HepG2 (cell line): Measurements from ENCODE around the gene TIMM44. TPM values are rescaled to one million over a fixed set of nuclear protein-coding genes. Genes with fewer than 3 reads are reported as not detected.

Experiments used
- ARNT2 ChIP-seq: sonication (generic); formaldehyde crosslinking; IDR thresholded peaks from 2 replicates; pipeline ENCODE4 v1.8.0; 2022; ENCODE audit warnings: mild to moderate bottlenecking, low read depth, missing genetic modification reagents, moderate library complexity
- DR1 ChIP-seq: sonication (generic); formaldehyde crosslinking; IDR thresholded peaks from 2 replicates; pipeline ENCODE4 v1.8.0; 2021; ENCODE audit warnings: mild to moderate bottlenecking, missing genetic modification reagents, inconsistent platforms
- GATAD1 ChIP-seq: IDR thresholded peaks from 2 replicates; pipeline ENCODE4 v1.6.1; 2016; ENCODE audit warnings: missing genetic modification reagents, missing compliant biosample characterization
- JUNB ChIP-seq: sonication (generic); formaldehyde crosslinking; IDR thresholded peaks from 2 replicates; pipeline ENCODE4 v1.8.0; 2022; ENCODE audit warnings: missing genetic modification reagents, mild to moderate bottlenecking, borderline replicate concordance
- NKX3-1 ChIP-seq: sonication (generic); formaldehyde crosslinking; IDR thresholded peaks from 2 replicates; pipeline ENCODE4 v1.5.0; 2020; ENCODE audit warnings: missing genetic modification reagents
- ONECUT2 ChIP-seq: sonication (generic); formaldehyde crosslinking; IDR thresholded peaks from 2 replicates; pipeline ENCODE4 v1.4.0; 2020; ENCODE audit warnings: missing genetic modification reagents
- RAD51 ChIP-seq: fragments of 450-650 bp; IDR thresholded peaks from 2 replicates; pipeline ENCODE4 v1.6.1; 2016; ENCODE audit warnings: borderline replicate concordance
- RFX5 ChIP-seq: IDR thresholded peaks from 2 replicates; pipeline ENCODE4 v1.6.1; 2011; ENCODE audit warnings: low read depth, low read length, improper control_type of control experiment
- SMARCC2 ChIP-seq: fragments of 450-650 bp; IDR thresholded peaks from 2 replicates; pipeline ENCODE4 v1.6.1; 2017; ENCODE audit warnings: antibody characterized with exemption, mild to moderate bottlenecking
- SRY ChIP-seq: sonication (generic); formaldehyde crosslinking; IDR thresholded peaks from 2 replicates; pipeline ENCODE4 v1.8.0; 2022; ENCODE audit warnings: mild to moderate bottlenecking, missing genetic modification reagents
- THAP11 ChIP-seq: IDR thresholded peaks from 2 replicates; pipeline ENCODE4 v1.6.1; 2016; ENCODE audit warnings: missing biosample characterization, missing genetic modification reagents
- ZFP90 ChIP-seq: sonication (generic); formaldehyde crosslinking; IDR thresholded peaks from 2 replicates; pipeline ENCODE4 v1.8.0; 2022; ENCODE audit warnings: missing genetic modification reagents, mild to moderate bottlenecking, inconsistent platforms, borderline replicate concordance
- ZNF274 ChIP-seq: sonication (generic); formaldehyde crosslinking; IDR thresholded peaks from 2 replicates; pipeline ENCODE4 v1.5.1; 2020; ENCODE audit warnings: mild to moderate bottlenecking, missing genetic modification reagents
- ZNF430 ChIP-seq: sonication (generic); formaldehyde crosslinking; IDR thresholded peaks from 2 replicates; pipeline ENCODE4 v1.9.0; 2021; ENCODE audit warnings: mild to moderate bottlenecking, missing genetic modification reagents
- ZNF607 ChIP-seq: sonication (generic); formaldehyde crosslinking; IDR thresholded peaks from 2 replicates; pipeline ENCODE4 v1.5.1; 2020; ENCODE audit warnings: missing genetic modification reagents, mild to moderate bottlenecking, borderline replicate concordance
- ZNF7 ChIP-seq: IDR thresholded peaks from 2 replicates; pipeline ENCODE4 v1.6.1; 2016; ENCODE audit warnings: missing biosample characterization, missing genetic modification reagents
- ZNF768 ChIP-seq: sonication (generic); formaldehyde crosslinking; IDR thresholded peaks from 2 replicates; pipeline ENCODE4 v1.4.0; 2020; ENCODE audit warnings: missing genetic modification reagents
- ZNF816 ChIP-seq: sonication (generic); formaldehyde crosslinking; IDR thresholded peaks from 2 replicates; pipeline ENCODE4 v1.8.0; 2022; ENCODE audit warnings: missing genetic modification reagents, mild to moderate bottlenecking, borderline replicate concordance
- polyA plus RNA-seq, 8 experiments: library from polyadenylated mRNA; depleted of rRNA in 3 of 8; stranded (reverse) in 7 of 8; unstranded in 1 of 8; fragments of >200 nt; fragmentation: Illumina TruSeq in 4 of 8; extraction: Trizol in 4 of 8; gene quantifications; 2 replicates each; pipeline versions ENCODE4 v1.2.1 to v1.2.3, GENCODE V29; 2011 to 2016; ENCODE audit warnings: low read depth in 4 of 8, missing spikeins in 1 of 8, mixed read lengths in 1 of 8; ENCODE audit not compliant: insufficient read depth in 1 of 8
- total RNA-seq, 5 experiments: library from RNA; depleted of rRNA; stranded (reverse); fragments of >200 nt; fragmentation: Illumina TruSeq; extraction: Trizol; gene quantifications; 2 replicates each; pipeline ENCODE4 v1.2.3, GENCODE V29; 2016; ENCODE audit warnings: low read depth in 1 of 5
- TF ChIP-seq, protein P1 (sequence below): sonication (generic); formaldehyde crosslinking; conservative IDR thresholded peaks from 2 replicates; pipeline ENCODE4 v1.4.0; 2020; ENCODE audit warnings: missing genetic modification reagents
- TF ChIP-seq, protein P2 (sequence below): sonication (generic); formaldehyde crosslinking; IDR thresholded peaks from 2 replicates; pipeline ENCODE4 v1.8.1; 2023; ENCODE audit warnings: mild to moderate bottlenecking, missing genetic modification reagents
- TF ChIP-seq, protein P3 (sequence below): sonication (generic); formaldehyde crosslinking; IDR thresholded peaks from 2 replicates; pipeline ENCODE4 v1.9.0; 2022; ENCODE audit warnings: missing genetic modification reagents, mild to moderate bottlenecking, borderline replicate concordance
- TF ChIP-seq, protein P4 (sequence below): sonication (generic); formaldehyde crosslinking; IDR thresholded peaks from 2 replicates; pipeline ENCODE4 v1.4.0; 2020; ENCODE audit warnings: mild to moderate bottlenecking, missing genetic modification reagents
- TF ChIP-seq, protein P5 (sequence below): IDR thresholded peaks from 2 replicates; pipeline ENCODE4 v1.6.1; 2016; ENCODE audit warnings: missing compliant biosample characterization, missing genetic modification reagents, borderline replicate concordance

TIMM44 gene
- total and polyA plus RNA-seq, 2 of the 13 experiments (the other 11 are each of a cell fraction or from before 2014, with no cell fraction given), result 42.9 to 72.6 TPM

DNA sequence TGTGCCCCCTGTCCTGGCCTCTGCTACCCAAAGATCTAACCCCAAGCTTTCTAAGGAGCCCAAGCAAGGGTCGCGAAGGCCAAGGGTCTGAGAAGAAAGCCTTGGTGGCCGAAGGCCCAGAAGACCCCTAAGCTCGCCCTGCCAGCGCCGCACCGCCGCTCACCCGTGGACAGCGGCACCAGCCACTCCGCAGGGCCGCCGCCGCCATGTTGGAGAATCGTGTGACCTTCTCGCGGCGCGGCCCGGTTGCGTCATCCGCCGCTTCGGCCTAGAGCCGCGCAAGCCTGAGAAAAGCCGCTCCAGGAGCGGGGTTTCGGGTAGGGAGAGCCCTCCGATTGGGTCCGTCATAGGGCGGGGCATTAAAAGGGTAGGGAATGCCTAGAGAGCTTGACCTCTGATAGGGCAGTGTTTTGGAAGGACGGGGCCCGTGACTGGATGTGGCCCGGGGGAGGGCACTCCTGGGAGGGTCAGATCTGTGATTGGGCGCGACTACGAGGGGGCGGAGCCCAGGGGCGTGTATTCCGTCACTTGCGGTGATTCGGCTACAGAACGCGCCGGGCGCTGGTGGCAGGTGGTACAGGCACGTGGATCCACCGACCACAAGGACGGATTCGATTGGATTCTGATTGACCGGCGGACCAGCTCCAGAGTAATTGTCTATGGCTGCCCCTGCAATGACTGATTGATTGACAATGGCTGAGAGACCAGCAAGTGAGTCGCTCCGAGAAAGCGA lies at the start of gene TIMM44 (continued):
- TF ChIP-seq, protein P1, sequence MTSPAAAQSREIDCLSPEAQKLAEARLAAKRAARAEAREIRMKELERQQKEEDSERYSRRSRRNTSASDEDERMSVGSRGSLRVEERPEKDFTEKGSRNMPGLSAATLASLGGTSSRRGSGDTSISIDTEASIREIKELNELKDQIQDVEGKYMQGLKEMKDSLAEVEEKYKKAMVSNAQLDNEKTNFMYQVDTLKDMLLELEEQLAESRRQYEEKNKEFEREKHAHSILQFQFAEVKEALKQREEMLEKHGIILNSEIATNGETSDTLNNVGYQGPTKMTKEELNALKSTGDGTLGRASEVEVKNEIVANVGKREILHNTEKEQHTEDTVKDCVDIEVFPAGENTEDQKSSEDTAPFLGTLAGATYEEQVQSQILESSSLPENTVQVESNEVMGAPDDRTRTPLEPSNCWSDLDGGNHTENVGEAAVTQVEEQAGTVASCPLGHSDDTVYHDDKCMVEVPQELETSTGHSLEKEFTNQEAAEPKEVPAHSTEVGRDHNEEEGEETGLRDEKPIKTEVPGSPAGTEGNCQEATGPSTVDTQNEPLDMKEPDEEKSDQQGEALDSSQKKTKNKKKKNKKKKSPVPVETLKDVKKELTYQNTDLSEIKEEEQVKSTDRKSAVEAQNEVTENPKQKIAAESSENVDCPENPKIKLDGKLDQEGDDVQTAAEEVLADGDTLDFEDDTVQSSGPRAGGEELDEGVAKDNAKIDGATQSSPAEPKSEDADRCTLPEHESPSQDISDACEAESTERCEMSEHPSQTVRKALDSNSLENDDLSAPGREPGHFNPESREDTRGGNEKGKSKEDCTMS (CRISPR knock-in tag), result no peak
- TF ChIP-seq, protein P2, sequence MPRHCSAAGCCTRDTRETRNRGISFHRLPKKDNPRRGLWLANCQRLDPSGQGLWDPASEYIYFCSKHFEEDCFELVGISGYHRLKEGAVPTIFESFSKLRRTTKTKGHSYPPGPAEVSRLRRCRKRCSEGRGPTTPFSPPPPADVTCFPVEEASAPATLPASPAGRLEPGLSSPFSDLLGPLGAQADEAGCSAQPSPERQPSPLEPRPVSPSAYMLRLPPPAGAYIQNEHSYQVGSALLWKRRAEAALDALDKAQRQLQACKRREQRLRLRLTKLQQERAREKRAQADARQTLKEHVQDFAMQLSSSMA (CRISPR knock-in tag), result peak; percentile 91
- TF ChIP-seq, protein P3, sequence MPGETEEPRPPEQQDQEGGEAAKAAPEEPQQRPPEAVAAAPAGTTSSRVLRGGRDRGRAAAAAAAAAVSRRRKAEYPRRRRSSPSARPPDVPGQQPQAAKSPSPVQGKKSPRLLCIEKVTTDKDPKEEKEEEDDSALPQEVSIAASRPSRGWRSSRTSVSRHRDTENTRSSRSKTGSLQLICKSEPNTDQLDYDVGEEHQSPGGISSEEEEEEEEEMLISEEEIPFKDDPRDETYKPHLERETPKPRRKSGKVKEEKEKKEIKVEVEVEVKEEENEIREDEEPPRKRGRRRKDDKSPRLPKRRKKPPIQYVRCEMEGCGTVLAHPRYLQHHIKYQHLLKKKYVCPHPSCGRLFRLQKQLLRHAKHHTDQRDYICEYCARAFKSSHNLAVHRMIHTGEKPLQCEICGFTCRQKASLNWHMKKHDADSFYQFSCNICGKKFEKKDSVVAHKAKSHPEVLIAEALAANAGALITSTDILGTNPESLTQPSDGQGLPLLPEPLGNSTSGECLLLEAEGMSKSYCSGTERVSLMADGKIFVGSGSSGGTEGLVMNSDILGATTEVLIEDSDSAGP (CRISPR knock-in tag), result peak; percentile 80; the same call in 1 of the 2 replicates
- TF ChIP-seq RFX5 (peak; percentile 60; the same call in 1 of the 2 replicates), THAP11 (CRISPR knock-in tag) (peak; percentile 89), ZNF768 (CRISPR knock-in tag) (peak; percentile 43; the same call in 1 of the 2 replicates), RAD51 (peak; percentile 12; the same call in 1 of the 2 replicates), ZNF7 (CRISPR knock-in tag) (0 out of 2 replicates have a peak, but pooled peaks have one; percentile 5), ZFP90 (CRISPR knock-in tag) (peak; percentile 64; the same call in 1 of the 2 replicates), ZNF607 (peak; percentile 76), ONECUT2 (CRISPR knock-in tag) (0 out of 2 replicates have a peak, but pooled peaks have one; percentile 16), NKX3-1 (CRISPR knock-in tag) (no peak), ZNF274 (CRISPR knock-in tag) (peak; percentile 74; the same call in 1 of the 2 replicates), ZNF816 (CRISPR knock-in tag) (peak; percentile 92), GATAD1 (CRISPR knock-in tag) (peak; percentile 94), ZNF430 (CRISPR knock-in tag) (peak; percentile 75; the same call in 1 of the 2 replicates), JUNB (CRISPR knock-in tag) (no peak), DR1 (CRISPR knock-in tag) (peak; percentile 66), SMARCC2 (no peak), SRY (CRISPR knock-in tag) (no peak; the same call in 1 of the 2 replicates), ARNT2 (CRISPR knock-in tag) (peak; percentile 89)
- TF ChIP-seq, protein P4, sequence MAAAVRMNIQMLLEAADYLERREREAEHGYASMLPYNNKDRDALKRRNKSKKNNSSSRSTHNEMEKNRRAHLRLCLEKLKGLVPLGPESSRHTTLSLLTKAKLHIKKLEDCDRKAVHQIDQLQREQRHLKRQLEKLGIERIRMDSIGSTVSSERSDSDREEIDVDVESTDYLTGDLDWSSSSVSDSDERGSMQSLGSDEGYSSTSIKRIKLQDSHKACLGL (CRISPR knock-in tag), result peak; percentile 99
- TF ChIP-seq, protein P5, sequence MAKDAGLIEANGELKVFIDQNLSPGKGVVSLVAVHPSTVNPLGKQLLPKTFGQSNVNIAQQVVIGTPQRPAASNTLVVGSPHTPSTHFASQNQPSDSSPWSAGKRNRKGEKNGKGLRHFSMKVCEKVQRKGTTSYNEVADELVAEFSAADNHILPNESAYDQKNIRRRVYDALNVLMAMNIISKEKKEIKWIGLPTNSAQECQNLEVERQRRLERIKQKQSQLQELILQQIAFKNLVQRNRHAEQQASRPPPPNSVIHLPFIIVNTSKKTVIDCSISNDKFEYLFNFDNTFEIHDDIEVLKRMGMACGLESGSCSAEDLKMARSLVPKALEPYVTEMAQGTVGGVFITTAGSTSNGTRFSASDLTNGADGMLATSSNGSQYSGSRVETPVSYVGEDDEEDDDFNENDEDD (CRISPR knock-in tag), result peak; percentile 54; the same call in 1 of the 2 replicates
